Measurements from ENCODE around the gene SLC6A19. TPM values are rescaled to one million over a fixed set of nuclear protein-coding genes. Genes with fewer than 3 reads are reported as not detected.

Gene SLC6A19
- total and polyA plus RNA-seq, 9 donors: 0.08 to 1.5 TPM; not detected in 7

GRCh38 chr5:1189269-1189668 is 12.1 kb upstream of the SLC6A19 start:
- intact Hi-C loops (cut with DNase I): loop anchor here in 2 of 4 donors (10.0 kb wide), 2 partner anchors 456 to 466 kb away; no protein-coding TSS in a partner anchor
- DNase-seq: no peak
- H3K27me3 ChIP-seq: no peaks in the 10 kb centered on the region

GRCh38 chr5:1190278-1190677 is 11.1 kb upstream of the SLC6A19 start:
- DNase-seq: no peak
- Histone ChIP-seq H3K9me3 (no peaks in the 10 kb centered on the region), H3K4me3 (no peak overlapping the region), H3K4me1 (ENCODE audit: insufficient read depth) (no peaks in the 10 kb centered on the region), H3K27ac (no peak overlapping the region), H3K27me3 (no peaks in the 10 kb centered on the region), H3K36me3 (no peaks in the 10 kb centered on the region)
- WGBS, 3 donors: 53 to 66% (median 56%) methylated on average over 12 of the region's 12 CpGs
- TF ChIP-seq EP300 (IDR thresholded peaks at IDR 0.05) (no peak), POLR2A (IDR thresholded peaks at IDR 0.05) (no peak)
- TF ChIP-seq, protein P1, sequence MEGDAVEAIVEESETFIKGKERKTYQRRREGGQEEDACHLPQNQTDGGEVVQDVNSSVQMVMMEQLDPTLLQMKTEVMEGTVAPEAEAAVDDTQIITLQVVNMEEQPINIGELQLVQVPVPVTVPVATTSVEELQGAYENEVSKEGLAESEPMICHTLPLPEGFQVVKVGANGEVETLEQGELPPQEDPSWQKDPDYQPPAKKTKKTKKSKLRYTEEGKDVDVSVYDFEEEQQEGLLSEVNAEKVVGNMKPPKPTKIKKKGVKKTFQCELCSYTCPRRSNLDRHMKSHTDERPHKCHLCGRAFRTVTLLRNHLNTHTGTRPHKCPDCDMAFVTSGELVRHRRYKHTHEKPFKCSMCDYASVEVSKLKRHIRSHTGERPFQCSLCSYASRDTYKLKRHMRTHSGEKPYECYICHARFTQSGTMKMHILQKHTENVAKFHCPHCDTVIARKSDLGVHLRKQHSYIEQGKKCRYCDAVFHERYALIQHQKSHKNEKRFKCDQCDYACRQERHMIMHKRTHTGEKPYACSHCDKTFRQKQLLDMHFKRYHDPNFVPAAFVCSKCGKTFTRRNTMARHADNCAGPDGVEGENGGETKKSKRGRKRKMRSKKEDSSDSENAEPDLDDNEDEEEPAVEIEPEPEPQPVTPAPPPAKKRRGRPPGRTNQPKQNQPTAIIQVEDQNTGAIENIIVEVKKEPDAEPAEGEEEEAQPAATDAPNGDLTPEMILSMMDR (IDR thresholded peaks at IDR 0.05): no peak
- intact Hi-C loops (cut with DNase I): no loop called here

More at GRCh38 chr5:1189269-1189668, 12.1 kb upstream of the SLC6A19 start:
- no peaks in the 10 kb centered on the region for H3K36me3 ChIP-seq
- no peaks in the 10 kb centered on the region for H3K4me1 ChIP-seq (ENCODE audit: insufficient read depth)
- H3K27ac ChIP-seq: no peak overlapping the region
- 83 to 87% (median 85%) methylated on average over 10 of the region's 10 CpGs for WGBS, 3 donors
- no peaks in the 10 kb centered on the region for H3K9me3 ChIP-seq
- no peak for TF ChIP-seq POLR2A (IDR thresholded peaks at IDR 0.05)
- no peak overlapping the region for H3K4me3 ChIP-seq

DNA sequence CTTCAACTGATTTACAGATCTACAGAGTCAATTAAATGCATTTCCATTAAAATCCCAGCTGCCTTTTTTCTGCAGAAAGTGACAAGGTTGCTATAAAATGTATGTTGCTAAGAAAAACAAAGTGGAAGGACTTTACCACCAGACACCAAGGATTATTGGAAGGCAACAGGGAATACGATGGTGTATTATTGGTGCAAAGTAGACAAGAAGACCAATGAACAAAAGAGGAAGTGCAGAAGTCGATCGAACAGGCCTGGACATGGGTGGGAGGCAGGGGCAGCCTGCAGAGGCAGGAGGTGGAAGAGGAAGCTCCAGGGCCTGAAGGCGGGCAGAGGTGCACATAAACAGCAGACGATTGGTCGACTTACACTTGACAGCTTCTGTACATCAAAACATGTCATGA is 10.6 kb upstream of the SLC6A19 start:
- TF ChIP-seq EP300 (IDR thresholded peaks at IDR 0.05): no peak
- TF ChIP-seq, protein P1 (IDR thresholded peaks at IDR 0.05): no peak
- TF ChIP-seq POLR2A (IDR thresholded peaks at IDR 0.05): no peak
- Histone ChIP-seq H3K9me3 (no peaks in the 10 kb centered on the region), H3K4me1 (ENCODE audit: insufficient read depth) (no peaks in the 10 kb centered on the region), H3K36me3 (no peaks in the 10 kb centered on the region), H3K27ac (no peak overlapping the region), H3K27me3 (no peaks in the 10 kb centered on the region), H3K4me3 (no peak overlapping the region)
- intact Hi-C loops (cut with DNase I): no loop called here
- 5 to 13% (median 6%) methylated on average over 6 of the region's 6 CpGs for whole genome bisulfite sequencing, 3 donors
- DNase-seq: no peak

- Histone ChIP-seq H3K27me3 (no peaks in the 10 kb centered on the region), H3K4me3 (no peak overlapping the region), H3K4me1 (ENCODE audit: insufficient read depth) (no peaks in the 10 kb centered on the region), H3K27ac (no peak overlapping the region), H3K9me3 (no peaks in the 10 kb centered on the region), H3K36me3 (no peaks in the 10 kb centered on the region)
- TF ChIP-seq EP300 (IDR thresholded peaks at IDR 0.05) (no peak), POLR2A (IDR thresholded peaks at IDR 0.05) (no peak)
- TF ChIP-seq, protein P1 (IDR thresholded peaks at IDR 0.05): no peak
- DNase-seq: no peak
- 54 to 67% (median 64%) methylated on average over 18 of the region's 18 CpGs for WGBS, 3 donors
- intact Hi-C loops (cut with DNase I): no loop called here
These were observed 8.3 kb upstream of the SLC6A19 start for GRCh38 chr5:1192971-1193590.

DNA sequence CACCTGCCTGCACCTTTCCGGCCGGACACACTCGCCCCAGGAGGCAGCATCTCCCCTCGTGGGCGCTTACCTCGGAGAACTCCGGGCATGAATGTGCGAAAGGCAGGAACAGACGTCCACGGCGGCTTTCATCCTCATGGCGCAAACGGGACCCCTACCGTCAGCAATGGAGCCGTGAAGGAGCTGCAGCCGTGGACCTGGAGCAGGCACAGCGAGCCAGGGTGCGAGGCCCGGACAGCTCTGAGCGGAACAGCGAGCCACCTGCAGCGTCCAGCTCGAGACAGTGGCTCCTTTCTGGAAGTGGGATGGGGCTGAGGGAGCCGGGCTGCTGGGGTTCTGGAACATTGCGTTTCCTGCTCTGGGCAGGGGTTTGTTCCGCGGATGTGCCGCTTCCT is 7.8 kb upstream of the SLC6A19 start:
- Histone ChIP-seq H3K9me3 (no peaks in the 10 kb centered on the region), H3K4me1 (ENCODE audit: insufficient read depth) (no peaks in the 10 kb centered on the region), H3K4me3 (no peak overlapping the region), H3K27me3 (no peaks in the 10 kb centered on the region), H3K36me3 (no peaks in the 10 kb centered on the region), H3K27ac (no peak overlapping the region)
- TF ChIP-seq POLR2A (IDR thresholded peaks at IDR 0.05) (no peak), EP300 (IDR thresholded peaks at IDR 0.05) (no peak)
- TF ChIP-seq, protein P1 (IDR thresholded peaks at IDR 0.05): no peak
- WGBS, 3 donors: 79 to 85% (median 81%) methylated on average over 28 of the region's 28 CpGs
- no peak for DNase-seq
- intact Hi-C loops (cut with DNase I): no loop called here
